GM18517 (cell line): ENCODE results near the gene ALDH1L2.
A peak's percentile ranks its signal among the peaks of the same experiment; 100 is the strongest.

Experiments used
- ATAC-seq: cut with Tn5 transposase; IDR thresholded peaks from one replicate; pipeline ENCODE4 v1.9.1; 2021; ENCODE audit warnings: mild to moderate bottlenecking, moderate library complexity; ENCODE audit not compliant: unreplicated experiment

Gene ALDH1L2

DNA sequence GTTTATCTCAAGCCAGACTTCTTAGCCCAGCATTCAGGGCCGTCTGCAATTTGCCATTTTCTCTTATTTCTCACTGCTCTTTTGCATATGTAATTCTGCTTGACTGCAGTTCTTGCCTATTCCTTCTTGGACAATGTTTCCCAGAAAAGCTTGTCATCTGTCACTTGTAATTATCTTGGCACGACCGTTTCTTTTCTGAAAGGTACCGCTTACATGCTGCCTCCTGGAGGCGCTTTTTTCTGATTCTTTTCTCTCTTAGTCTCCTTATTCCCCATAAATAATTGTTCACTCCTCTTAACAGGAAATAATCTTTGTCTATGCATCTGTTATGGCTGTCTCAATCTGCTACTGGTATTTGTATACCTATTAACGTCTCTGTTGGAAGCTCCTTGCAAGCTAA is 1.2 kb upstream of the ALDH1L2 start:
- ATAC-seq, result no peak

DNA sequence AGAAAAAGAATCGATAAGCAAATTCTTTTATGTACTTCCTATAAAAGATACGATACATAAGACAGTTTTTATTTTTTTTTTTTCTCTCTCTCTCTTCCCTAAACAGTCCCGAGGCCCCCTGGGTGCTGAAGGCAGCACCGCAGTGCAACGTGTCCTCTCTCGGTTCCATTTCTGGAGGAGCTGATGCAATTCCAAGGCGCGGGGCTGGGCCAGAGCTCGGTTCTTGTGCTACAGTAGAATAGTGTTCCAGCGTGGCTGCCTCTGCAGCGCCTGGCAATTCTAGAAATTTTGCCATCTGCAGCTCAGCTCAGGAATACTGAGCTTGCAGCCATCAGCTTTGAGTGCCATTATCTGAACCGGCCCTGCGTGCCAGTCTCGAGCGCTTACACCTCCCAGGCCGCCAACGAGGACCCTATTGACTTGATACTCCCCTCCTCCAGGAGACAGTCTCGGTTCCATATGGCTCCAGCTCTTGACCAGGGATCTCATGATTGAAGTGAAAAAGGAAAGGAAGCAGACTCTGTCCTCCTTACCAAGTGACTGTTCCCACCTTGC is 630 bp downstream of the ALDH1L2 start:
- no peak for ATAC-seq

DNA sequence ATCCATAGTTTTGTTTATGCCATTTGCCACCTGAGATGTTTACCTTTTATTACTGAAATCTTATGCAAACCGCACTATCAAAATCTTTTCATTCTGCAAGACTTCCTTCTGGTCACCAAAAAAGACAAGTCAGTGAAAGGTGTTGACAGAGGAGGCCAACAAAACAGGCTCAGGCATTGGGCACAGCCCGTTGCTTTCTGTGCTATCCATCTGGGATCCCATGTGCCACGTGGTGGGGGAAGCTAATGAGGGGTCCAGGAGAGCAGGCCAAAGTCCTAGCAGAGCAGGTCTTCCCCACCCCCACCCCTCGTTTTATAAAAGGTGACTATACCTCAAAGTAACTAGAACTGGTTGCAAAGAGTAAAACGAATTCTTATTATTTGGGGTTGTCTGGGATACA is 1.2 kb downstream of the ALDH1L2 start:
- ATAC-seq, result no peak

DNA sequence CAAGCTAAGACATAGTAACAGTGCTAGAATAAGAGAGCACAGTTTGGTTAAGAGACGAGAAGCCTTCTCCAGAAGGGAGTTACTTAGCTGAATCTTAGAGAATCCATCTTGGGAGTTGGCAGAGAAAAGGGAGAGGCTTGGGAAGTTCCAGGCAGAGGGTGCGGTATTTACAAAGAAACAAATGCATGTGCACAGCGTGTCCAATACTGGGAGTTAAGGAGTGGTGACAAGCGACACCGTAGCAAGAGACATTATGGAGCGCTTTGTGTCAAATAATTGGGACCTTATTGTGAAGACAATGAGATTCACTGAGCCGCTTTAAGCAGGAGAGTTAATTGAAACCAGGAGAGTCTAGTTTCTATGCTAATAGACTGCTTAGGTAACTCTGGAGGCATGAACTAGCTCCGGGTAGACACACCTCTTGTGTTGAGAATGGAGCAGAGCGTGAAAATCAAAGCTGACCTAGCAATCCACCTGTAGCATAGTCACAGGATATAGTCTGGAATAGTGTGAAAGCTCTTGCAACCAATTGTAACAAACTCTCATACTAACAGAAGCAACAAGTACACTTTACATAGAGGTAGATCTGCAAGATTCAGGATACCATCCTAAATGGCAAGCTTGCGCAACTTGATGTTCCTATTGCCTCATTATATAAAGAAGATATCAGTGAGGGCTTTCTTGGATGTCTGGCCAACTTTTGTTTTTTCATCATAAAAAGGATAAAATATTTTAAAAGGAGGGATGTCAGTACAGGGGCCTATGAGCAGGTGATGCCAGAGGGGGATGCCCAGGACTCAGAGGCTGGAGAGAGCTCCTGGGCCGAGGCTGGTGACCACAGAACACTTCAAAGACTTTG is 5.3 kb downstream of the ALDH1L2 start:
- no peak for ATAC-seq

DNA sequence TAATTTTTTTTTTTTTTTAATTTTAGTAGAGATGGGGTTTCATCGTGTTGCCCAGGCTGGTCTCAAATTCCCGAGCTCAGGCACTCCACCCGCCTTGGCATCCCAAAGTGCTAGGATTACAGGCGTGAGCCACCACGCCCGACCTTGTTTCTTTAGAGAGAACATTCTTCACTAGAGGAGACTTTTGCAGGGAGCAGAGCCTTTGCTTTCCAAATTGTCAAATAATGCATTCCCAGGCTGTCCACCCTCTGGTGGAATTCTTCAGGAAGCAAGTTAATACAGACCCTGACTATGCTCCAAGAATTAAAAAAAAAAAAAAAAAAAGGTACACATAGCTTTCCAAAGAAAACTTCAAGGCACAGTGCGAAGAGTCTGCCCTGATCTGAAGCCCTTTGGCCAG is 6.8 kb downstream of the ALDH1L2 start:
- no peak for ATAC-seq

DNA sequence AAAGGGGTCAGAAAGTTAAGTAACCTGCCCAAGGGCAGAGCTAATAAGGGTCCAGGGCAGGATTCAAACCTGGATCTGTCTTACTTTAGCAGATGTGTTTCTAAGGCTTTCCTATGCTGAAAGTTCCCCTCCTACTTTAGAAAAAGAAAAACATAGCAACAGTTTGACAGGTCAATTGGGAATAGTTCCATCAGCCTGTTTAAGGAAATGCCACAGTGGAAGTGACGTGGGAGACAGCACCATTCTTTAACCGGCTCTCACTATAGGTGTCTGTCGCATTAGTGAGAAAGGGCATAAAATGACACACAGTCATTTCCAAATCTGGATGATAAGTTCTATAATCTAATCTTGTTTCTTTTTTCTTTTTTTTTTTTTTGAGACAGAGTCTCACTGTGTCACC is 7.3 kb downstream of the ALDH1L2 start:
- ATAC-seq, result no peak

DNA sequence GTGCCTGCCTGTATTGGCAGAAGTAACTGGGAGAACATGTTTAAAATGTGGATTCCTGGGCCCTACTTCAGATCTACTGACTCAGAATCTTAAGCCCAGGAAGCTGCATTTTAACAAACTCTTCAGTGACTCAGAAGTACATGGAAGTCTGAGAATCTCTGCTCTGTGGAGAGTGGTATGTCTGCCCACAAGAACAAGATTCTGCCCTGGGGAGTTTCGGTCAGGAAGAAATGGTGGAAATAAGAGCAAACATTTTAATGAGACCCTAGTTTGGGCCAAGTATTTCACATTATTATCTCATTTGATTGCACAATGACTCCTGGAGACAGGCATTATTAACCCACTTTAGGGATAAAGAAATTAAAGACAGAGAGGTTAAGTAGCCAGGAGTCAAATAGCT is 8.2 kb downstream of the ALDH1L2 start:
- no peak for ATAC-seq

DNA sequence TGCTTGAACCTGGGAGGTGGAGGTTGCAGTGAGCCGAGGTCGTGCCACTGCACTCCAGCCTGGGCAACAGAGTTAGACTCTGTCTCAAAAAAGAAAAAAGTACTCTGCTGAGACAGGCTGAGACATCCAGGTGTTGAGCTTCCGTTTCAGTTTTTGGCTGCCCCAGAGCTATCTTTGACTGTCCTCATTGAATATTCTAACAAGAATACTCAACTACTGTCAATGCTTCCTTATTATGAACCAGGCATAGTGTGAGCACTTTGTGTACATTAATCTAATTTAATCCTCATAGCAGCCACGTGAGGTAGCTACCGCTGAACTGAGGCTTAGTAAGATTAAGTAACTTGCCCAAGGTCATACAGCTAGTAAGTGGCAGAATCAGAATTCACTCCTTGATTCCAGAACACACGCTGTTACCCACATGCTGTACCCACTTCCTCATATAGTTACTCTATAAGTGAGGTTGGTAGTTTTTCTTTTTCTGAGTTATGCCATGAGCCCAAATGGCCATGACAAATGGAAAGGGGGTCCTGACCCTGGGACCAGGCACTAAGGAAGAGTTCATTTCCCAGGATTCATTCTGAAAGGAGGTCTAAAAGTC is 11.3 kb downstream of the ALDH1L2 start:
- peak; percentile 53 for ATAC-seq

DNA sequence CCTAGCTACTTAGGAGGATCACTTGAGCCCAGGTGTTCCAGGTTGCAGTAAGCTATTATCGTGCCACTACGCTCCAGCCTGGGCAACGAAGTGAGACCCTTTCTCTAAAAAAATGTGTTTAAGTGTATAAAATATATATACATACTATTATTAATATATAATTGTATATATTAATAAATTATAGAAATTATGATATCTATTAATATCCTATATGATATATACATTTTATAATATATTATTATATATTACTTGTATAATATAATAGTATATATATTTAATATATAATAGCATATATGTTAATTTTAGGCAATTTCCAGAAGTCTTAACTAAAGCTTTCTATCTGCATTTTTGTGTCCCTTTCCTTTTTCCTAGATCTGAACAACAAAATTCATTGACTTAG is 12.3 kb downstream of the ALDH1L2 start:
- no peak for ATAC-seq

DNA sequence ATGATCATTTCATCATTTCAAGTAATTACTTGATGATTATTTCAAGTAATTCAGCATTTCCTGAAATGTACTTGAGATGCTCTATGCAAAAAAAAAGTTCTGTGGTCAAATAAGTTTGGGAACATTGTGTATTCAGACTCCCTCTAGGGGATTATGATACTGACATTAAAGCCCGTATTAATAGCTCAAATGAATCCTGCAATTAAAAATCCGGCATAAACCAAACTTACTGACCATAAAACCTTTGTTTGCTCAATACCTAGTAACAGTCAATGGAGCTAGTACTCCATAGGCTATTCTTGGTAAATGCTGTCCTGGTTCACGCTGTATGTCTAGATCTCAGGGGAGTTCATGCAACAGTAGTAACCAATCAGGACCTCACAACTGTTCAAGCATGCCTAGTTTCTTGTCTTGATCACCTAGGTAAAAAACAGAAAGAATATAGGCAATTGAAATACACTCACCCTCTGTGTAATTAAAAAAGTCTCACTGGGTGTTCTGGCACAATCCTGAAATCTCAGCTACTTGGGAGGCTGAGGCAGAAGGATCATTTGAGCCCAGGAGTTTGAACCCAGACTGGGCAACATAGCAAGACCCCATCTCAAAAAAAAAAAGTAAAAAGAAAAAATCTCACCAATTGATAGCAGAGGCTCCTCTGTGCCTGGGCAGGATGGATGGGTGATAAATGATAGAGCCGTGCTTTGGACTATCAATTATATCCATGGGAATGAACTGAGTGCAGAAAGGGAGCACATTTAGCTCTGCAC is 14.1 kb downstream of the ALDH1L2 start:
- ATAC-seq, result no peak

DNA sequence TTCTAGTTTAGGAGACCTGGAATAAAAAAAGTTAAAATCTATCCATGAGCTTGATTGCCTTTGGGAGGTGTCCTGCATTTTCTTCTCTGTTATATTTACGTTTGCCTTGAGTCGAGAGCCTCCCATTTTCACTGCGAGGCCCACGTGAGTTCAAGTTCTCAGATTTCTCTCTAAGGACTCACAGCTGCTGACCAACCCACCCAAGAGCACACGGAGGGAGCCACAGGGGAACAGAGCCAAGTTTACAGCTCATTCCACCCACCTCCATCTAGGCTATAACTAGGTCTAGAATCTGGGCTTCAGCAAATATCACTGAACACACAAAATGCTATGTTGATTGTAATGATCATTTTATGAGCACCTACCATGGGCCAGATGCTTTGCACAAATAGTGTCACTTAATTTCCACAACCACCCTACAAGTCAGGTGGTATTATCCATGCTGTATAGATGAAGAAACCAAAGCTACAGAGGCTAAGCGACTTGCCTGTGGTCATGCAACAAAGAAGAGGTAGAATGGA is 16.7 kb downstream of the ALDH1L2 start:
- ATAC-seq, result no peak

DNA sequence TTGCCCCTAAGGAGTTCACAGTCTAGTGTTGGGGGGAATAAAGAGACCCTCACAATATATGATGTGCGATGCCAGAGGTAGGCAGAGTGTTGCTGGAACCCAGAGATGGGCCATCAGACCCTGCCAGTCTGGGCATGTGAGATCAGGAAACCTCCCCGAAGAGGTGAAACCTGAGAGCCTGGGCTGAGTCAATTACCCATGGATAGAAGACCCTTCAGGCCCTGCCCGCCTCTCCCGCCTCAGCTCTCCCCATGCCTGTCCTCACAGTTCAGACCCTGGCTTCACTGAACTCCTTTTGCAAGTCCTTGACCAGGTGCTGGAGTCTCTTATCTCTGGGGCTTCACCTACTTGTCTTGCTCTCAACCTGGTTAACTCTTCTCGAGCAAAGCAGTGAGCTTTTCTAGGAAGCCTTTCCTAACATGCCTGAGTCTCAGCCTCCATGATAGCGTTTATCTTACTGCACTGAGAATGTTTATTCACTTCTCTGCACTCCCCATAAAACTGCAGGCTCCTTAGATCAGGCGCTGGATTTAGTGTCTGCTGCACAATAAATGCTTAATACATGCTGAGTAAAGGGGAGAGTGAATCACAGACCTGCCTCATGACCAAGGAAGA is 19.6 kb downstream of the ALDH1L2 start:
- no peak for ATAC-seq

DNA sequence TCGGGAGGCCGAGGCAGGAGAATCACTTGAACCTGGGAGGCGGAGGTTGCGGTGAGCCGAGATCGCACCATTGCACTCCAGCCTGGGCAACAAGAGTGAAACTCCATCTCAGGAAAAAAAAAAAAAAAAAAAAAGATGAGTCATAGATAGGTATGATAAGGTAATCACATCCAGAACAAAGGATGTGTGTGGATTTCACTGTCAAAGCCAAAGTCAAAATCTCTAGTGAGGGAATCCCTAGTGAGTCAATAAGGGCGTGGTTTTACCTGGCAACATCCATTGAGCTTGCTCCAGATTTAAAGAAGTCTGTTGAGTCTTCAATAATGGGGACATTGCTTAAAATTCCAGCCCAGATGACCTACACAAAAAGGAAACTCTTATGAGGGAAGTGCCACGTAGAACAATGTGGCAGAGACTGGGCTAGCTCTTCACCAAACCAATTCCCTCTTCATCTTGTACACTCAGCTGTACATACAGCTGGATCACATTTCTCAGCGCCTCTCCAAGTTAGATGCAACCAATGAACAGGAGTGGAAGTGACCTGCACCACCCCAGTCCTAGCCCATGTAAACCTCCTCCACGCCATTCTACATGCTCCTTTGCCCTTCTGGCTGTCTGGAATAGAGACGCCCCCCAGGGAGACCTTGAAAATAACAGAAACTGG is 23.4 kb downstream of the ALDH1L2 start:
- no peak for ATAC-seq

DNA sequence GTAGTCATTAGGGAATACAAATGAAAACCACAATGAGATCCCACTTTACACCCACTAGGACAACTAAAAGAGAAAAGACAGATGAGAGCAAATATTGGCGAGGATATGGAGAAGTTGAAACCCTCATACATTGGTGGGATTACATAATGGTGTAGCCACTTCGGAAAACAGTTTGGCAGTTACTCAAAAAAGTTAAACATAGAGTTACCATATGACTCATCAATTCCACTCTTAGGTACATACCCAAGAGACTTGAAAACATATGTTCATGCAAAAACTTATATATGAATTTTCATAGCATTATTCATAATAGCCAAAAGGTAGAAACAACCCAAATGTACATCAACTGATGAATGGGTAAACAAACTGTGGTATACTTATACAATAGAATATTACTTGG is 27.1 kb downstream of the ALDH1L2 start:
- ATAC-seq, result no peak

DNA sequence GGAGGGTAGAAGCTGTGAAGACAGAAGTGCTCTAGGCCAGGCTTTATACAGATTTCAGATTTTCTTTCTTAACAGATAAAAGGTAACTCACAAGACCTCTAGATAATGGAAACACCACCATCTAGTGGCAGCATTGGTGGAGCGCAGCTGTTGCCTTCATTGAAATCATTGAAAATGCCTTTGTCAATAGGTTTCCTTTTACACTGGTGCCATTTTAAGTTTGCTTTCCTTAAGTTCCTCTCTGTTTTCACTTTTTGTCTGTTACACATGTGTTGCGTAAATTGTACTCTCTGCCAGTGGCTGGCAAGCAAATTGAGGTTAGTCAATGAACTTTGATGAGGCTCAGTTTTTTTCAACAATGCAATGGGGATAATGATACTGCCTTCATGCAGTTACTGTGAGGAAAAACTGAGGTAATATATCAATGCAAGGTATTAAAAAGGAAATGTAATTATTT is 31.1 kb downstream of the ALDH1L2 start:
- ATAC-seq, result peak; percentile 82

DNA sequence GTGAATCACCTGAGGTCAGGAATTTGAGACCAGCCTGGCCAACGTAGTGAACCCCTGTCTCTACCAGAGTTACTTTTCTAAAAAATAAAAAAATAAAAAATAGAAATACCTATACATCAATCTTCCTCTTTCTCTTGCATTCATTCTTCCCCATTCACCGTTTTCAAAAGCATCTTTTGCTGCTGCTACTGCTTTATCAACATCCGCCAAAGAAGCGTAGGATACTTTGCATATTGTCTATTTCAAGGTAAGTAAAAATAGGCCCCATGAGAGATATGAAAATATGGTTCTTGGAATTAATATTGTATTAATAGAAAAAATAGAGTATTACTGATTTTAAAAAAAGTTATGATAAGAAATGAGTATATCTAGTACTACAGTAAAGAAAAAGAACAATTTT is 32.3 kb downstream of the ALDH1L2 start:
- no peak for ATAC-seq

DNA sequence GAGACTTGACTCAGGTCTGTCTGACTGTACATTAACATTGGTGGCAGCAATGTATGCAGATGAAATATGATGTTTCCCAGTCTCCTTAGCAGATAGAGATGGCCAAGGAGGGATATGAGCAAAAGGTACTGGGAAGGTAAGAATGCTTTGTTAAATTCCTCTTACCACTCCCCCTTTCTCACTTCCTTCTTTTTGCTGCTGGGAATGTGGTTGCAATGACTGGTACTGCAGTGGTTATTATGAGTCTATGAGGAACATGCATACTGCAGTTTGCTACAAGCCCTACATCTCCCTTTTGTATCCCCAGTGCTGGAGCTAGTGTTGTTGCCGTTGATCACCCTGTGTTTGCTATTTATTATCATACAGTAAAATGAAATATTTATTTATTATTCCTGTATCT is 35.9 kb downstream of the ALDH1L2 start:
- no peak for ATAC-seq

DNA sequence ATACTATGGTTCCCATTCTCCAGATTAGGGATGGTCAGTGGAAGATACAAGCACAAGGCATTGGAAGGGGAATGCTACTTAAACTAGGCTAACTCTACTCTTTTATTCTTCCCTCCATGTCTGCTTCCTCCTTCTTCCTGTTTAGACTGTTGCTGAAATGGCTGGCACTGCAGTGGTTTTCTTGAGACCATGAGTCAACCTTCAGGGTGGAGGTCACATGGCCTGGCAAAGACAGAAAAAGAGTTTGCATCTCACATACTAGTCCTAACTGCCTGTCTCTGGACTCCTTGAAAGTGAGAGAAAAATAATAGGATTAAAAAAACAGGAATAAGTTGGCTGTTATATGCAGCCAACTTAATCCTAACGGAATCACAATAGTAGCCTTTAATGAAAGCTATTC is 37.0 kb downstream of the ALDH1L2 start:
- no peak for ATAC-seq

DNA sequence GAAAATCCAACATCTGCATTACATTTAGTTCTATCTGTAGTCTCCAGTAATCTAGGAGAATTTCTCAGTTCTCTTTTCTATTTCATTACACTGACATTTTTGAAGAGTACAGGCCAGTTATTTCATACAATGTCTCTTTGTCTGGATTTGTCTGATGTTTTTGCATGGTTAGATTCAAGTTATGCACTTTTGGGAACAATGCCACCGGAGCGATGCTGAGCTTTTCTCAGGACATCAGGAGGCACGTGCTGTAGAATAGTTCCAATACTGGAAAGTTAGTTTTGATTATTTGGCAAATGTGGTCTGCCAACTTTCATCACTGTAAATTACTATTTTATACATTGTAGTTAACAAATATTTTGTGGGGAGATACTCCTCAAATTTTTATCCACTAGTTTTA is 43.1 kb downstream of the ALDH1L2 start:
- ATAC-seq, result no peak

DNA sequence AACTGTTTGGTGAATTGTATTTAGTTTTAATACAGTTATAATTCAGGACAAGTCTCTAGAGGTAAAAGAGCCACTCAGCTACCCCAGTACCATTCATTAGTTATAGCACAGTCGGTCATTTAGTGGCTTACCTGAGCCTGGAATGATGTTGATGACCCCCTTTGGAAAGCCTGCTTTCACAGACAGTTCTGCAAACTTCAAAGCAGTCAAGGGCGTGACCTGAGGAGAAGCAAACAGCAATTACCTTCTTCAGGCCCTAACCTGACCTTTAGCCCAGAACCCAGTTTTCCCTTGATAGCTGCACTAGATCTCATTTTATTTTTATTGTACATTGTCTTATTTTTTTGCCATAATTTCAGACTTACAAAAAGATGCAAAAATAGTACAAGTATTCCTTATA is 43.8 kb downstream of the ALDH1L2 start:
- ATAC-seq, result no peak
